ENCODE measurements around the gene LYST.
"Not testable (repeated sequence)": the region's sequence is repeated elsewhere in the genome, so short reads cannot be mapped to it uniquely, and the experiment has no call there.

Gene LYST

DNA sequence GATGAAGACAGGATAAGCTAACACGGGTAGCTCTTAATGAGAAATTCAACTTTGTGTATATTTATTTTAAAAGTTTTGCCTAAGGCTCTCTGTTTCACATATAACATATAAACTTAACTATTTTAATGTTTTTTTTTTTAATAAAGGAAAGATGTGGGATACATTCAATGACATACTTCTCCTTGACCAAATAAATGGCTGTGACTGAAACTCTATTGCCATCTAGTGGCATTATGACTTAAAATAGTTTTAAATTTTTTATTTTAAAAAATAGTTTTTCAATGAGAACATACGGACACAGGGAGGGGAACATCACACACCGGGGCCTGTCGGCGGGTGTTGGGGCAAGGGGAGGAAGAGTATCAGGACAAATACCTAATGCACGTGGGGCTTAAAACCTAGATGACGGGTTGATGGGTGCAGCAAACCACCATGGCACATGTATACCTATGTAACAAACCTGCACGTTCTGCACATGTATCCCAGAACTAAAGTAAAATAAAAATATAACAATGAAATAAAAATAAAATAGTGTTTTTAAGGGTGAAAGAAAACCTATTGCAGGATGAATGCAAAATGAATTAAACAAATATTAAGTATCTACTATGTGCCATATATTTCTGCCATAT lies 83.4 kb downstream of the LYST start:
- peak in 1 of 2 experiments; percentile 67 for DNase-seq (ENCODE audit: low read depth in 1 of 2, low spot score in 1 of 2)
- TF ChIP-seq JUND (IDR thresholded peaks at IDR 0.05; ENCODE audit: low read depth) = no peak
- in situ Hi-C loops (cut with HindIII; ENCODE audit: low pct_unique_long_range_greater_than_20kb, low sequenced_read_pairs) = no loop called here

DNA sequence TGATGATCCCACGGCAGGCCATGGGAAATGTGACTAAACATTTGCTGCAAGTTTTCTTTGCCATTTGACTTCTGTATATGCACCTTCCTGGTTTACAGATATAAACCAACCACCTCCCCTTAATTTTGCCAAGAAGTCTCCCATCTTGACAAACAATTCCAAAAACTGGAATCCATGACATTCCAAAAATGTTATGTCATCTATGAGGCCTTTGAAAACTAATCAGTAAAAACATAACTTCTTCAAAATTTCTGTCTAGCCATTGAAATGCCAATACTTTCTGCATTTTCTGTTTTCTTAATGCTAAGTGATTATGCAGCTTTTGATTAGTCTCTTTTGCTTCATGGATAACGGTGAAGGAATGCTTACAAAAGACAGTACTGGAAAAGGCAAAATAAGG lies 84.1 kb downstream of the LYST start:
- TF ChIP-seq JUND (IDR thresholded peaks at IDR 0.05; ENCODE audit: low read depth) = no peak
- in situ Hi-C loops (cut with HindIII; ENCODE audit: low pct_unique_long_range_greater_than_20kb, low sequenced_read_pairs) = no loop called here
- no peak for DNase-seq (ENCODE audit: low read depth in 1 of 2, low spot score in 1 of 2)

DNA sequence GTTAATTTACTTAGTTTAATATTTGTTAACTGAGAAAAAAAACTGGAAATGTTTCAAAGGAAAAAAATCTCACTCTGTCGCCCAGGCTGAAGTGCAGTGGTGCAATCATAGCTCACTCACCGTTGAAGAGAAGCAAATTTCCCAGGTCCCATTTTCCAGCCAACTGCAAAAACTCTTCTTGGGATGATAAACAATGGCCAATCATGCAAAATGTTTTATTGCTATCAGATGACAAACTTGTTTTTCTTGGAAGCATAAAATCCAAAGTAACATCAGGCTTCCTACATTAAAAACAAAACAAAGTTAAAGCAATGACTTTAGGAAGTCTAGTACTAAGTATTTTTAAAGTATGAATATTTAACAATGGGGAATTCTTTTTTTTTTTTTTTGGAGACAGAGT lies 84.9 kb downstream of the LYST start:
- no peak for DNase-seq (ENCODE audit: low read depth in 1 of 2, low spot score in 1 of 2)
- in situ Hi-C loops (cut with HindIII; ENCODE audit: low pct_unique_long_range_greater_than_20kb, low sequenced_read_pairs) = no loop called here
- no peak for TF ChIP-seq JUND (IDR thresholded peaks at IDR 0.05; ENCODE audit: low read depth)

DNA sequence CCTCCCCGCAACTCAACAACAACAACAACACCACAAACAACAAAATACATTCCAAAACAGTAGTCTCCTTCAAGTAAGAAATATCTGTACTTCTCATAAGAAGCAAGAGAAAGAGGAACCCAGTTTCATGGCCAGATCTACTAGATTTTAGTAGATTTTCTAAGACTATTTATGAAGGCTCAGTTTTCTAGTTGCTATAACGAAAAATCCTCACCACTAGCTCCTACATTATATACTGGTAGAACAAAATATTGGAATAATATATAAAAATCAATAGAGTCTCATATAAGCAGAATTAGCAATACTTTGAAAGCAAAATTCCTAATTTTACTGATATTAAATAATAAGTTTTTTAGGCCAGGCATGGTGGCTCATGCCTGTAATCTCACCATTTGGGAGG lies 86.9 kb downstream of the LYST start:
- DNase-seq (ENCODE audit: low read depth in 1 of 2, low spot score in 1 of 2) = no peak
- TF ChIP-seq JUND (IDR thresholded peaks at IDR 0.05; ENCODE audit: low read depth) = no peak
- in situ Hi-C loops (cut with HindIII; ENCODE audit: low pct_unique_long_range_greater_than_20kb, low sequenced_read_pairs) = no loop called here

DNA sequence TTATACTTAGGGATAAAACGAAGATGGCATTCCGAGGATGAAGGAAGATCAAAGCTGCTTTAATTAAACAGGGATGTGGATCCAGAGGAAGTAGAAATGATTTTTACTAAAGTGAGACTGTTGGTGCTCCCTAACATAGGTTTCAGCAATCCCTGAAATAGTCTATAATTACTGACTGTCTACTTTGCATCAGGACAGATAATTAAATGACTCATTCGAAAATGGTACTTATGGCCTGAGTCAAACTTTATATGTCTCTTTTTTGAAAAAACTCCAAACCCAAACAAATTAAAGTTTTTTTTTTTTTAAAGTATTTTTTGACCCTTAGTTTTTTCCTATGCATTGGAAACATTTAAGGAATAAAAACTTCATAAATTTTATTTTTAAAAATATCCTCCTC lies 90.3 kb downstream of the LYST start:
- in situ Hi-C loops (cut with HindIII; ENCODE audit: low pct_unique_long_range_greater_than_20kb, low sequenced_read_pairs) = no loop called here
- DNase-seq (ENCODE audit: low read depth in 1 of 2, low spot score in 1 of 2) = no peak
- TF ChIP-seq JUND (IDR thresholded peaks at IDR 0.05; ENCODE audit: low read depth) = no peak

DNA sequence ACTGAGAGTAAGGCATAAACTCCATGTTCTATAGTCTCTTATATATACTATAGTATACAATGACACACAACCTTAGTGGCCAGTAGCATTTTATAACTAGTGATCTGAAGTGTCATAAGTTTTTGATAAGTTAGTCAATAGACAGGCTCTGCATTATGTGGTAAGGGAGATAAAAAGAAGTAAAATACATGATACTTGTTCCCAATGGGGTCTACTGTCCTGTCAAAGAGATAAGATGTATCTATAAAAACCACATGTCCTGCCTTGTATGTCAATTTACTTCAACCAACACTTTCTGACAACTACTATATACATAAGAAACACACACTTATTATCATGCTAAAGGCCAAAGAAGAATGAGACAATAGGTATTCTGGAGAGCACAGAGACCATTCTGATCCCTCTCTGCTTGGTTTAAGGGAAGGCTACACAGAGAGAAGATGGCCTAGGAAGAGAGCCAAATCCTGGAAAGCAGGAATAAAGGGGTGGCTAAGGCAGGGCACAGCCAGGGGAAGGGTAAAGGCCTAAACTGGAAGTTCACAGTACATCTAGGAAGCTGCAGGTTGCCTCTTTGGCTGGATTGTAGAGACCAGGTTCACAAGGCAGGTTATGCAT lies 91.4 kb downstream of the LYST start:
- no peak for TF ChIP-seq JUND (IDR thresholded peaks at IDR 0.05; ENCODE audit: low read depth)
- in situ Hi-C loops (cut with HindIII; ENCODE audit: low pct_unique_long_range_greater_than_20kb, low sequenced_read_pairs) = no loop called here
- DNase-seq (ENCODE audit: low read depth in 1 of 2, low spot score in 1 of 2) = no peak

DNA sequence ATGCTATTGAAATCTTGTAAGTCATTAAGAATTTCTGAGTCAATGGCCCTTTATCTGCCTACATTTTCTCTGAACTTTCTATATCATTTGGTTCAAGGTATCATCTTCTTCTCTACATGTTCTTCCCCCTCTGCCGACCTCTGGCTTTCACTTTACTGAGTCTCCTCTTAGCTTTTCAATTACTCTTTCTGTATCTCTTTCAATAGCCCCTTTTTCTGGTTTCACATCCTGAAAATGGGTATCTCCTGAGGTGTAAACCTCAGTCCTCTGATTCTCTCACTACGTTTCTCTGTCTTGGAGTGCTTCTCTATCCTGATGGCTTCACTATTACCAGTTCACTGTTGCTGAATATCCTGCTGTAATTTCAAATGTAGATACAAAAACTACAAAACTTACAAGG lies 98.9 kb downstream of the LYST start:
- no peak for DNase-seq (ENCODE audit: low read depth in 1 of 2, low spot score in 1 of 2)
- TF ChIP-seq JUND (IDR thresholded peaks at IDR 0.05; ENCODE audit: low read depth) = no peak
- in situ Hi-C loops (cut with HindIII; ENCODE audit: low pct_unique_long_range_greater_than_20kb, low sequenced_read_pairs) = no loop called here

DNA sequence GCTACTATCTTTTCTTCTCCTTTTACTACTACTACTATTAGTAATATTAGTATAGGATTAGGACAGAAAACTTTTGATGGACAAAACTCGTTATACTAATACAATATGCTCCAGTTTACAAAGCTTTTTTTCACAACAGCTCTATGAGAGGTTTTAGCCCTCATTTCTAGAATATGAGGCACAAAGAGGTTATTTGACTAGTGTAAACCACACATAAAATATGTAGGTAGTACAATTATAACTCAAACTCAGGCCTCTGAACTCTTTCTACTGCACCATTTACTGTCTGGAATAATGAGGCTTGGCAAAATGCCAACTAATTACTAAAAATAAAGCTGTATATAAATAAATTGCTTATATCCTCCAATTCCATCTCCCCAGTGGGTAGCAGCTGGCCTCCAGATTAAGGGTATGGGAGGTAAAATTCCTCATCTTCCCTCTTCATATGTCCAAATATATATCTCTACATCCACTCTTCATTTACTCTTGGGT lies 99.9 kb downstream of the LYST start:
- in situ Hi-C loops (cut with HindIII; ENCODE audit: low pct_unique_long_range_greater_than_20kb, low sequenced_read_pairs) = no loop called here
- no peak for DNase-seq (ENCODE audit: low read depth in 1 of 2, low spot score in 1 of 2)
- TF ChIP-seq JUND (IDR thresholded peaks at IDR 0.05; ENCODE audit: low read depth) = no peak

DNA sequence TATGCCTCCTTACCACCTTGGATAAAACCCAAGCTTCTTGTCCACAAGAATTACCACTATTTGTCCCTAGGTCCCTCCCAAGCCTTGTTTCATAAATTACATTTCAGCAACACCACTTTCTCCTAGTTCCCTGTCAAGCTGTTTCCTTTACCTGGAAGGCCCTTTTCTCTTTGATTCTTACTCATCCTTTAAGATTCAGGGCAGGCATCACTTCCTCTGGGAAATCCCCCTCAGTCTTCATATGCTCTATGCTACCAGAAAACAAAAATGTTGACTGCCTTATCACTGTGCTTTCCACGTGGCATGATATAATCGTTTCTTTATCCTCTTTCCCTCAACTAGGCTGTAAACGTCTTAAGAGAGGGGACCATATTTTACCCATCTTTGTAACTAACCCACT lies 102.7 kb downstream of the LYST start:
- DNase-seq (ENCODE audit: low read depth in 1 of 2, low spot score in 1 of 2) = no peak
- TF ChIP-seq JUND (IDR thresholded peaks at IDR 0.05; ENCODE audit: low read depth) = no peak
- in situ Hi-C loops (cut with HindIII; ENCODE audit: low pct_unique_long_range_greater_than_20kb, low sequenced_read_pairs) = no loop called here

DNA sequence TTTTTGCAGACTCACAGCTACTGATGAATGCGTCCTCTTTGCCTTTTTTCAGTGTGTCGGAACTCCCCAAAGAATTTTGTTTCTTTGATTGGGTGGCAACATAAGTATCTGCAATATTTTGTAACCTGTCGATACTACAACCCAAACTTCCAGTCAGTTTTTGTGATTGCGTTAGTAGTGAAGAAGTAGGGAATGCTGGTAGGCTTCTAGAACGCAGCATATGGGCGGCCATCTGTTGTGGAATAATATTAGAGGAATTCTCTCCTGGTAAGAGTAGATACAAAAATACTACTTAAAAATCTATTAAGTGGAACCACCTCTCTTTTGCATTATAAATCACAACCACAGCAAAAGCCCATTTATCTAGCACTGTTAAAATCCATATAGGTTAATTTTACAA lies 107.4 kb downstream of the LYST start:
- no peak for DNase-seq (ENCODE audit: low read depth in 1 of 2, low spot score in 1 of 2)
- in situ Hi-C loops (cut with HindIII; ENCODE audit: low pct_unique_long_range_greater_than_20kb, low sequenced_read_pairs) = no loop called here

DNA sequence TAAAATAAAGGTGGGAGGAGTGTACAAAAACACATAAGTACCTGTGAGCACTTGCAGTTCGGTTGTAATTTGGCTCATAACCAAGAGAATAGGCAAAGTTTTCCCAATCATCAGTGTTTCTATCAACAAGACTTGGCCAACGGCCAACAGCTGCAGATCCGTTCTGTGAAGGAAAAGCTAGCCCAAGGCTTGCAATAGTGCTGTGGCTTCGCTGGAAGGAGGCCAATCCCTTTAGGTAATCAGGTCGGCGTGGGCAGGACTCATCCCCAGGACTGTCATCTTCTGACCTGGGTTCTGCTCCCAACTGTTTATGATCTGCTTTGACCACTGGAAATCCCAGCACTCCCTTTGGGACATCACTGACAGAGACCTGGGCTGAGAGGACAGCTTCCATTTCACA lies 107.8 kb downstream of the LYST start:
- in situ Hi-C loops (cut with HindIII; ENCODE audit: low pct_unique_long_range_greater_than_20kb, low sequenced_read_pairs) = no loop called here
- DNase-seq (ENCODE audit: low read depth in 1 of 2, low spot score in 1 of 2) = no peak
- no peak for TF ChIP-seq JUND (IDR thresholded peaks at IDR 0.05; ENCODE audit: low read depth)

More for the DNA sequence above, 107.4 kb downstream of the LYST start:
- no peak for TF ChIP-seq JUND (IDR thresholded peaks at IDR 0.05; ENCODE audit: low read depth)

DNA sequence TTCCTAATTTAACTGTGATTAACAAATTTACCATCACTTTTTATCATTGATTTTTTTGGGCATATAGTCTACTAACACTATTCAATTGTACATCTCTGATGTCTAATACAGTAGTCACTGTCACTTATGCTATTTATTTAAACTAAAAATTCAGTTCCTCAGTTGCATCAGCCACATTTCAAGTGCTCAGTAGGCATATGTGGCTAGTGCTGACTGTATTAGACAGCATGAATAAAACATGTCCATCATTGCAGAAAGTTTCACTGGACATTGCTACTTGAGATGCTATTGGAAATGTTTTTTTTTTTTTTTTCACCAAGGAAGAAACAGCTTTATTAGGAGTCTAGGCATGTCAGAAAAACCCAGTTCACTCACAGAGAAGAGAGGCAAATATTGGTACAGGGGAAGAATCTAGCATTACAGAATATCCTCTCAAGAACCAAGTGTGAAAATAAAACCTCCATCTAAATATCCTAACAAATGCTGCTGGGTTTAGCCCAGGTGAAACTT lies 109.1 kb downstream of the LYST start:
- in situ Hi-C loops (cut with HindIII; ENCODE audit: low pct_unique_long_range_greater_than_20kb, low sequenced_read_pairs) = no loop called here
- TF ChIP-seq JUND (IDR thresholded peaks at IDR 0.05; ENCODE audit: low read depth) = no peak
- DNase-seq (ENCODE audit: low read depth in 1 of 2, low spot score in 1 of 2) = no peak

DNA sequence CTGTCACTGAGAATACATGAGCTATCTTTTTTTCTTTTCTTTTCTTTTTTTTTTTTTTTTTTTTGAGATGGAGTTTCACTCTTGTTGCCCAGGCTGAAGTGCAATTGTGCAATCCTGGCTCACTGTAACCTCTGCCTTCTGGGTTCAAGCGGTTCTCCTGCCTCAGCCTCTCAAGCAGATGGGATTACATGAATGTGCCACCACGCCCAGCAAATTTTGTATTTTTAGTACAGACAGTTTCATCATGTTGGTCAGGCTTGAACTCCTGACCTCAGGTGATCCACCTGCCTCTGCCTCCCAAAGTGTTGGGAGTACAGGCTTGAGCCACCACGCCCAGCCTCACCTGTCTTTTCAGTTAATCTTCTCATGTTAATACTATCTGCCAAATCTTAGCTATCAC lies 112.5 kb downstream of the LYST start:
- in situ Hi-C loops (cut with HindIII; ENCODE audit: low pct_unique_long_range_greater_than_20kb, low sequenced_read_pairs); DNase-seq (ENCODE audit: low read depth in 1 of 2, low spot score in 1 of 2): not testable (repeated sequence)

Measured in T47D (cell line).